Fibroblast of mammary gland (primary cell): ENCODE data around the gene STK11IP.

ENCODE experiments used
- DNase-seq: peaks from one replicate; pipeline ENCODE4 v3.0.0-alpha.2; 2010; ENCODE audit warnings: low read depth
- H3K4me3 ChIP-seq: 2 replicates; pipeline ENCODE4 v1.5.1; 2011; ENCODE audit warnings: low read depth, mild to moderate bottlenecking, low read length, moderate library complexity; ENCODE audit not compliant: control insufficient read depth
- CTCF ChIP-seq: conservative IDR thresholded peaks from 2 replicates; pipeline ENCODE4 v1.5.1; 2011; ENCODE audit warnings: low read depth, low read length, inconsistent platforms; ENCODE audit not compliant: control insufficient read depth, insufficient read depth

Gene STK11IP

GRCh38 chr2:219634171-219634940, 36.7 kb downstream of the STK11IP start:
- no peak for TF ChIP-seq CTCF
- H3K4me3 ChIP-seq: no peak overlapping the region
- DNase-seq: no peak

- no peak overlapping the region for H3K4me3 ChIP-seq
- no peak for DNase-seq
- TF ChIP-seq CTCF: no peak
These were observed 37.5 kb downstream of the STK11IP start for GRCh38 chr2:219634951-219635751.

- H3K4me3 ChIP-seq: no peak overlapping the region
- DNase-seq: no peak
- no peak for TF ChIP-seq CTCF
These were observed 38.7 kb downstream of the STK11IP start for GRCh38 chr2:219636144-219636915.

GRCh38 chr2:219636941-219637841, 39.5 kb downstream of the STK11IP start:
- no peak for DNase-seq
- TF ChIP-seq CTCF: no peak
- H3K4me3 ChIP-seq: no peak overlapping the region

GRCh38 chr2:219637842-219638185, 40.2 kb downstream of the STK11IP start:
- no peak for DNase-seq
- no peak for TF ChIP-seq CTCF
- no peak overlapping the region for H3K4me3 ChIP-seq
